Endothelial cell of umbilical vein (primary cell): ENCODE measurements around the gene ULK2. TPM values are rescaled to one million over a fixed set of nuclear protein-coding genes. Genes with fewer than 3 reads are reported as not detected.
A peak's percentile ranks its signal among the peaks of the same experiment; 100 is the strongest.

ENCODE experiments used
- BruUV-seq: library from RNA; stranded (reverse); fragments of 400-500 nt; replicated peaks from 2 replicates; lab custom pipeline; 2021; lab: Mats Ljungman, UMichigan
- CTCF ChIA-PET: fragments of 300-600, 350-600 bp; sonication (Branson Sonifier 250); formaldehyde crosslinking; loops from one replicate; lab custom pipeline; 2021; ENCODE audit warnings: antibody characterized with exemption, inconsistent platforms; lab: Charles Lee
- POLR2A ChIA-PET: fragments of 300-600, 350-600 bp; sonication (Branson Sonifier 250); formaldehyde crosslinking; loops from one replicate; lab custom pipeline; 2021; ENCODE audit warnings: antibody characterized with exemption, inconsistent platforms; lab: Charles Lee
- DNase-seq: peaks from one replicate; pipeline ENCODE4 v3.0.0-alpha.2; 2011; ENCODE audit warnings: low read depth, low spot score
- FAIRE-seq: peaks from 2 replicates; lab custom pipeline; 2011; peaks lifted over from hg19 to GRCh38; lab: Jason Lieb, UNC
- H2AFZ ChIP-seq: 2 replicates; pipeline ENCODE4 v1.6.0; 2012; ENCODE audit warnings: low read depth, low read length, control low read depth, inconsistent platforms
- H3K27ac ChIP-seq: 2 replicates; pipeline ENCODE4 v1.5.1; 2011; ENCODE audit warnings: low read depth, mild to moderate bottlenecking, control low read depth, low read length, moderate library complexity; ENCODE audit not compliant: insufficient read depth
- H3K27me3 ChIP-seq, 2 experiments: 2 replicates each; pipeline versions ENCODE4 v1.6.0 to v1.6.1; 2011; ENCODE audit warnings: low read length in 2 of 2, mixed read lengths in 1 of 2; ENCODE audit not compliant: control insufficient read depth in 2 of 2, insufficient read depth in 2 of 2
- H3K36me3 ChIP-seq, 2 experiments: 2 replicates in 1 of 2; 3 replicates in 1 of 2; pipeline ENCODE4 v1.5.1; 2011; ENCODE audit warnings: low read length in 2 of 2, mild to moderate bottlenecking in 1 of 2, moderate library complexity in 1 of 2; ENCODE audit not compliant: control insufficient read depth in 2 of 2, insufficient read depth in 2 of 2; ENCODE audit errors: extremely low read depth in 1 of 2
- H3K4me1 ChIP-seq: 3 replicates; pipeline ENCODE4 v1.5.1; 2011; ENCODE audit warnings: mild to moderate bottlenecking, low read length; ENCODE audit not compliant: control insufficient read depth, insufficient read depth; ENCODE audit errors: extremely low read depth
- H3K4me2 ChIP-seq: 2 replicates; pipeline ENCODE4 v1.6.1; 2011; ENCODE audit warnings: low read length, control low read depth, mixed read lengths; ENCODE audit not compliant: insufficient read depth
- H3K4me3 ChIP-seq, 3 experiments: fragments of 200-600 bp in 1 of 3; sonication (generic), shearing (Covaris generic) in 1 of 3; replicated peaks in 1 of 3; 2 replicates each; pipeline ENCODE4 v1.5.1; 2011 to 2016; ENCODE audit warnings: control low read depth in 3 of 3, low read length in 3 of 3, mild to moderate bottlenecking in 2 of 3, inconsistent platforms in 1 of 3, low read depth in 1 of 3, moderate library complexity in 1 of 3; ENCODE audit not compliant: insufficient read depth in 1 of 3
- H3K79me2 ChIP-seq: 2 replicates; pipeline ENCODE4 v1.6.0; 2012; ENCODE audit warnings: low read length, inconsistent platforms; ENCODE audit not compliant: control insufficient read depth, insufficient read depth
- H3K9ac ChIP-seq: replicated peaks from 2 replicates; pipeline ENCODE3; 2011; ENCODE audit warnings: low read length, control low read depth; ENCODE audit not compliant: insufficient read depth; ENCODE audit errors: extremely low read depth
- H3K9me1 ChIP-seq: replicated peaks from 3 replicates; pipeline ENCODE4 v1.6.0; 2011; ENCODE audit warnings: mild to moderate bottlenecking, low read length; ENCODE audit not compliant: control insufficient read depth, insufficient read depth; ENCODE audit errors: extremely low read depth
- H3K9me3 ChIP-seq: replicated peaks from 2 replicates; pipeline ENCODE4 v1.5.1; 2012; ENCODE audit warnings: low read length, inconsistent platforms; ENCODE audit not compliant: control insufficient read depth, insufficient read depth
- H4K20me1 ChIP-seq: replicated peaks from 2 replicates; pipeline ENCODE3; 2011; ENCODE audit warnings: mild to moderate bottlenecking, low read length; ENCODE audit not compliant: control insufficient read depth, insufficient read depth; ENCODE audit errors: extremely low read depth
- CTCF ChIP-seq, 2 donors: IDR thresholded peaks; 1 replicate in 1 of 2; 2 replicates in 1 of 2; pipeline ENCODE4 v1.5.1; 2011; ENCODE audit warnings: low read length in 2 of 2, mild to moderate bottlenecking in 2 of 2, moderate library complexity in 2 of 2, control low read depth in 1 of 2, inconsistent platforms in 1 of 2, low read depth in 1 of 2; ENCODE audit not compliant: insufficient read depth in 1 of 2; ENCODE audit errors: extremely low read depth in 1 of 2
- EZH2 ChIP-seq: IDR thresholded peaks from 2 replicates; pipeline ENCODE4 v1.6.1; 2012; ENCODE audit warnings: borderline replicate concordance, low read depth, mild to moderate bottlenecking, moderate library complexity, low read length, inconsistent platforms; ENCODE audit not compliant: severe bottlenecking
- FOS ChIP-seq: IDR thresholded peaks from 2 replicates; pipeline ENCODE4 v1.6.1; 2011; ENCODE audit warnings: mild to moderate bottlenecking, low read length, moderate library complexity, borderline replicate concordance; ENCODE audit not compliant: insufficient read depth
- GATA2 ChIP-seq: IDR thresholded peaks from 2 replicates; pipeline ENCODE4 v1.7.0; 2011; ENCODE audit warnings: low read depth, mild to moderate bottlenecking, moderate library complexity, mixed read lengths, low read length; ENCODE audit not compliant: insufficient read length, insufficient read depth
- JUN ChIP-seq: IDR thresholded peaks from 2 replicates; pipeline ENCODE4 v1.6.1; 2011; ENCODE audit warnings: borderline replicate concordance, low read depth; ENCODE audit not compliant: insufficient read length, insufficient read depth
- MAX ChIP-seq: IDR thresholded peaks from 2 replicates; pipeline ENCODE4 v1.6.1; 2011; ENCODE audit not compliant: insufficient read depth, insufficient read length
- MYC ChIP-seq: IDR thresholded peaks from one replicate; pipeline ENCODE4 v1.6.1; 2011; ENCODE audit warnings: mild to moderate bottlenecking, low read depth, low read length
- POLR2A ChIP-seq: IDR thresholded peaks from 2 replicates; pipeline ENCODE4 v1.6.1; 2012; ENCODE audit warnings: low read depth, mild to moderate bottlenecking, control low read depth, low read length
- POLR2AphosphoS5 ChIP-seq: IDR thresholded peaks from 2 replicates; pipeline ENCODE4 v1.6.1; 2012; ENCODE audit warnings: low read depth, mild to moderate bottlenecking, control low read depth, low read length, moderate library complexity; ENCODE audit not compliant: insufficient read depth
- dilution Hi-C: fragments of 300-500 bp; cut with MboI; formaldehyde crosslinking; loops from one replicate; pipeline ENCODE4 v1.15.0; 2019; ENCODE audit warnings: low sequenced_read_pairs; ENCODE audit not compliant: extremely low pct_ligation_motif_present
- intact Hi-C: fragments of 100-400 bp; cut with micrococcal nuclease; formaldehyde crosslinking; loops from one replicate; pipeline ENCODE4 v1.10.0; 2022
- polyA plus RNA-seq, 4 experiments: library from polyadenylated mRNA; depleted of rRNA in 3 of 4; stranded (reverse) in 3 of 4; unstranded in 1 of 4; fragments of >200 nt; gene quantifications; 2 replicates each; pipeline versions ENCODE4 v1.2.1 to v1.2.3, GENCODE V29; 2011 to 2012; ENCODE audit warnings: missing spikeins in 1 of 4
- total RNA-seq: library from RNA; stranded (reverse); gene quantifications from 2 replicates; pipeline ENCODE4 v1.2.3, GENCODE V29; 2021

Gene ULK2
- total and polyA plus RNA-seq, 2 donors (not counting 3 experiments of a cell fraction or from before 2014, with no cell fraction given) = 19.3 to 26.7 TPM

- TF ChIP-seq GATA2 = no peak
- no peak for TF ChIP-seq MYC
- no peak for TF ChIP-seq FOS
- no peak for TF ChIP-seq EZH2
- no peak for TF ChIP-seq MAX
- no peak for TF ChIP-seq POLR2AphosphoS5
- no peak for TF ChIP-seq POLR2A
- TF ChIP-seq JUN = no peak
- no peak for TF ChIP-seq CTCF (IDR thresholded peaks at IDR 0.05; ENCODE audit: extremely low read depth in 1 of 2, insufficient read depth in 1 of 2, low read depth in 1 of 2, low read length in 2 of 2)
- Histone ChIP-seq H3K36me3 (no peaks in the 10 kb centered on the region), H3K9me1 (no peaks in the 10 kb centered on the region), H4K20me1 (no peaks in the 10 kb centered on the region), H3K27me3 (no peaks in the 10 kb centered on the region), H3K9ac (no peak overlapping the region), H3K4me2 (no peak overlapping the region), H3K4me3 (no peak overlapping the region), H3K27ac (no peak overlapping the region), H3K4me1 (peaks cover 18% of the 10 kb centered on the region), H3K79me2 (no peaks in the 10 kb centered on the region), H2AFZ (peak overlapping the region; percentile 17), H3K9me3 (no peaks in the 10 kb centered on the region)
- DNase-seq (peak; percentile 25), FAIRE-seq (no peak)
- intact Hi-C loops = no loop called here
- ChIA-PET CTCF (interaction anchor here (0.7 to 4.9 kb wide), 2 partner anchors 10 to 11 kb away, joined by 3 to 30 read pairs; no protein-coding TSS in a partner anchor), POLR2A (no interaction called here)
- no TSS peak for BruUV-seq
- dilution Hi-C loops = no loop called here
Measured at GRCh38 chr17:19756546-19756945, 111.2 kb downstream of the ULK2 start.
